GM21360 (cell line): ENCODE measurements around the gene KDM3A.
"Not testable (repeated sequence)": the region's sequence is repeated elsewhere in the genome, so short reads cannot be mapped to it uniquely, and the experiment has no call there.

Experiments used
- ATAC-seq: cut with Tn5 transposase; IDR thresholded peaks from one replicate; pipeline ENCODE4 v1.9.1; 2021; ENCODE audit warnings: mild to moderate bottlenecking, moderate library complexity; ENCODE audit not compliant: unreplicated experiment

Gene KDM3A

GRCh38 chr2:86471637-86472036 is 30.5 kb downstream of the KDM3A start:
- ATAC-seq, result no peak

DNA sequence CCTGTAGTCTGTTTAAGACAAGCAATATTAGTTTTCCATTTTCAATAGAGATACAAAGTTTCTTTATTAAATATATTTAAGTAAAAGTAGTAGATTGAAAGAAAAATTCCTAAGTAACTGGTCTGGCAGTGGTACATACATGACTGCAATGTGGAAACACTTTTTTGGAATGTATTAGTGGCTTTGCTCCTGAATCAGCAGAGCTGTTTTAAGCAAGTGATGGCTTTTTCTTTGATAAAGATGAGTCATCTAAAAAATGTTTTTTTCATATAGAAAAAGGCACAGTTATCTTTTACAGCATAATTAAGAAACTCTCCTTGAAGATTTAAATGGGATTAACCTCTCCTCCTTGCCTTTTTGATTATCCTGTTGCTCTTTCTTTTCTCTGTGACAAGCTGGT is 34.9 kb downstream of the KDM3A start:
- ATAC-seq, result no peak

DNA sequence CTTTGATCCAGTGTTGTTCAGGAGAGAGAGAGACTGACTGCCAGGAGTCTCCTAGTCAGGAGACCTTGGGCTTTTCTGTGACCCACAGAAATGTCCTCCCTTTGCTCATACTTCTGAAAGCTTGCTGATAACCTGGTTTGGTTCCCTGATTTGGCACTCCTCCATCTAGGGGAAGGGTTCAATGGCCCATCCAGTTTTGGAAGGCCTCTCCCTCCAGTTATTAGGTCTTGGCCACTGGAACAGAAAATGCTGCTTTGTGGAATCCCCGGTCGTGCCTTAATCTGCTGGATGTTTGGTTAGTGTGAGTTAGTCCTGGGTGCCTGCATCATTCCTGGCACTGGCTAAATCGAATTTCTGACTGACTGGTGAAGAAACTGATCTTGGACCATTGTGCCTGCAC is 35.7 kb downstream of the KDM3A start:
- no peak for ATAC-seq

- ATAC-seq, result no peak
Observed at GRCh38 chr2:86477349-86477748, 36.2 kb downstream of the KDM3A start.

GRCh38 chr2:86480105-86480504 is 38.9 kb downstream of the KDM3A start:
- no peak for ATAC-seq

- ATAC-seq, result no peak
Observed at GRCh38 chr2:86482034-86482433, 40.9 kb downstream of the KDM3A start.

DNA sequence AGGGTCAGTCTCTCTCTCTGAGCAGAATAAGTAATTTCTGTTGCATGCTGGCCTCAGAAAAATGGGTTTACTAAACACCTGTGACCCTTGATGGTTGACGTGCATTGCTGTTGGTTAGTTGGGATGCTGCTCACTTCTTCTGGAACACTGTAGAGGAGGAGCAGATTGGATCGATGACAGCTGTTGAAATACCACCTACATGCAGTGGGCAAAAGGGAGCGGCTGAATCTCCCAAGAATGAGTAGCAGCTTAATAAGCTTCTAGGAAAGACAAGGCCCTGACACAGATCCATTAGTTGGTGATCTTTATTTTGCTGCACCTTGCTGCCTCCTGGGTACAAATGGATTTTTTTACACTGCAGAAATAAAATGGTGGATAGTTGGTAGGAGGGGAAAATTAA is 43.2 kb downstream of the KDM3A start:
- no peak for ATAC-seq

DNA sequence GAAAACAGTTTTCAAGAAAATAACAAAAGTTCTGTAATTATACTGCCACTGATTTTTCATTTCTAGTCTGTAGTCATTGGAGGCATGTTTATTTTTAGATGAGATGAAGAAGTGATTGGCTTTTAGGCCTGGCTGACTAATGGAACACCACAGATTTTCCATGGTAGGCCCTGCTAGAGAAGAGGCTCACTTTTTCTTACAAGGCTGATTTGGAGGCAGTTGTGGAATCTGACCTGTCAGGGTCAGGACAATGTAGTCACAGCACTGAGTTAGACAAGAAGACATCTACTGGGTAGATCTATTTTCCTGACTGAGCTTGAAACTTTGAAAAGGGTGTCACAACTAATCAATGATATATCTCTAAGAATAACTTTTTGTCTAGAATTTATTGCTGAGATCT is 43.9 kb downstream of the KDM3A start:
- no peak for ATAC-seq

GRCh38 chr2:86485802-86486201 is 44.6 kb downstream of the KDM3A start:
- no peak for ATAC-seq

DNA sequence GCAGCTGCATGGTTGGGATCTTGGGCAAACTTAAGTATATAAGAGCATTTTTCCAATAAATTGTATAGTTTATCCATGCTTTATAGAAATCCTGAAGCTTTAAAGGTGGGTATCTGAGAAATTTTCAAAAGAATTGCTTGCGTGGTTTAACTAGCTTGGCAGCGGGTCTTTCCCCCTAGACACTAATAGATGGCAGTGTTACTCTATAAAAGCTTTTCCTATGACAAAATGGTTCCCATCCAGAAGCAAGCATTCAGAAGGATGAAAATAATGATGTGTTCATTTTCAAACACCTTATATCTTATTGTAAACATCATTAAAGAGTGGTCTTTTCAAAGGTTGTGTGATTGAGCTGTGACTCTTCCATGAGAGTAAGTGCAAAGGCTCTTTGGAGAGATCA is 45.9 kb downstream of the KDM3A start:
- ATAC-seq, result no peak

GRCh38 chr2:86488561-86489250 is 47.5 kb downstream of the KDM3A start:
- ATAC-seq, result no peak

- ATAC-seq, result no peak
Observed at GRCh38 chr2:86489542-86489941, 48.4 kb downstream of the KDM3A start.

- ATAC-seq, result no peak
Observed at GRCh38 chr2:86490245-86490644, 49.1 kb downstream of the KDM3A start.

DNA sequence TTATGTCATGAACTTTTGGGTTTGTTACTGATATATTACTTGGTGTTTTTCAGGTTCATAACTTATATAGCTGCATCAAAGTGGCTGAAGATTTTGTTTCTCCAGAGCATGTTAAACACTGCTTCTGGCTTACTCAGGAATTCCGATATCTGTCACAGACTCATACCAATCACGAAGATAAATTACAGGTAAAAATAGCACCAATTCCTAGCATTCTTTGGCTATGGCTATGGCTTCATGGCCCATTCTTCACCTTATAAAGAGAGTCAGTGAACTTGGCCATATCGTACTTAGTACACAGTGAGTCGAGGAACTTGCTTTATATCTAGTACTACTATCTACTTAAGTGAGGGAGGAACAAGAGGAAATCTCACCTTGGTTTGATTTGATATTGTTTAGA is 49.9 kb downstream of the KDM3A start:
- no peak for ATAC-seq

DNA sequence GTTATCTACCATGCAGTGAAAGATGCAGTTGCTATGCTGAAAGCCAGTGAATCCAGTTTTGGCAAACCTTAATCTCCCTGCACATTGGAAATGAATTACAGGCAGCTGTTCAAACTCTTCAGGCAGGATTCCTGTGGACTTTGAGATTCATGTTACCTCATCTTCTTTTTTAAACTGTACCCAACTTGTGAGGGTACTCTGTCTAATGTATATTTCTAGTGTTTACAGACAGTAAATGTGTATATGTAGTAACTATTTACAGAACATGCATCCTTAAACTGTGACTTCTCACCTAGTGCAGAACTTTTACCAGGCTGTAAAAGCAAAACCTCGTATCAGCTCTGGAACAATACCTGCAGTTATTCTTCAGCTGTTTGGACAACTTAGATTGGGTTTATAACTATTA is 50.9 kb downstream of the KDM3A start:
- no peak for ATAC-seq

DNA sequence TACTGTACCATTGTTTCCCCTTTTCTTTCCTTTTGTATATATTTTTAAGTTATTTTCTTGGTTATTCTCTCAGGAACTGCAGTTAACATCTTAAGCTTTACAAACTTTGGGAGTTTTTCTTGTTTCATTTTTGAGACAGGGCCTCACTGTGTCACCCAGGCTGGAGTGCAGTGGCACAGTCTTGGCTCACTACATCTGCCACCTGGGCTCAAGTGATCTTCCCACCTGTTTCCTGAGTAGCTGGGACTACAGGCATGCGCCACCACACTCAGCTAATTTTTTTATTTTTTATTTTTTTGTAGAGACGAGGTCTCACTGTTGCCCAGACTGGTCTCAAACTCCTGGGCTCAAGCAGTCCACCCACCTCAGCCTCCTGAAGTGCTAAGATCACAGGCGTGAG is 55.2 kb downstream of the KDM3A start:
- ATAC-seq, result not testable (repeated sequence)

DNA sequence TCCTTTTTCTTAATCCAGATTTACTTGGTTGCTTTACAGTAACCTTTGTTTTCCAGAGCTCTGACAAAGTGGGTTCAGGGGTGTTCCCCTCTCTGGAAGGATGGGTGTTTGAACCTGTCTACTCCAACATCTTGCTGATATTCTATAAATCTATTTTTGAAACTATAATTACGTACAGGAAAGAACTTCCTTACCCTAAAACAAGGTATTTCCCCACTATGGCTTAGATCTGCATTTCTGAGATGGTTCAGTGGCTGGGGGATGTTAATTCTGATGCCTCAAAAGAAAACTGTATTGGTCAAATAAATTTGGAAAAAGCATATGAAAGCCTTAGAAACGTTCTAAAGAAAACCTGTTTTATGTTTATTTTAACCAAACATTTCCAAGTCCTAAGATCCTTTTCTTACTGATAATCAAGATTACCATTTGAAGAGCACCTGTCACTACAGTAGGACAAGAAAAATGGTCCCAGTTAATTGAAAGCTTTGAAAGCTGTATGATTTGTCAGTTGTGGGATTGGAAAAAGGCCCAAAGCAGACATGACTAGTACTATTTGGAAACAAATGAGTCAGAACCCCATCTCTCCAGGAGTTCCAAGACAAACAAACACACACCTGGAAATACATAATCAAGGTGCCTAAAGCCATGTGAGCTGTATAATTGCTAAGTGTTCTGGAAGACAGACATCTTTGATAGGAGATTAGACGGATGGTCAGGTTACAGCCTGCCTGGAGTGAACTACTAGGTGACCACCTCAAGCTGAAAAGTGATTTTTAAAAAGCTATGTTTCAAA is 57.5 kb downstream of the KDM3A start:
- ATAC-seq, result no peak

GRCh38 chr2:86499326-86499725 is 58.2 kb downstream of the KDM3A start:
- no peak for ATAC-seq

- no peak for ATAC-seq
Observed at GRCh38 chr2:86500325-86501083, 59.3 kb downstream of the KDM3A start.

GRCh38 chr2:86507600-86507999 is 66.4 kb downstream of the KDM3A start:
- no peak for ATAC-seq

- no peak for ATAC-seq
Observed at GRCh38 chr2:86510436-86510933, 69.3 kb downstream of the KDM3A start.

GRCh38 chr2:86512034-86512433 is 70.9 kb downstream of the KDM3A start:
- ATAC-seq, result no peak
